Prostate gland (tissue), 2 donors: ENCODE measurements around the gene CKS2.

ENCODE experiments used
- POLR2A ChIP-seq: fragments of 450-650 bp; IDR thresholded peaks from one replicate; pipeline ENCODE4 v1.6.1; 2016; ENCODE audit warnings: antibody characterized with exemption, mild to moderate bottlenecking
- TF ChIP-seq, protein P1 (sequence below), 4 experiments: fragments of 200-600 bp in 2 of 4; fragments of 450-650 bp in 2 of 4; sonication (generic) in 2 of 4; IDR thresholded peaks; 1 replicate in 3 of 4; 2 replicates in 1 of 4; pipeline ENCODE4 v1.5.1; 2016 to 2019; ENCODE audit warnings: antibody characterized with exemption in 4 of 4, mild to moderate bottlenecking in 2 of 4, moderate library complexity in 2 of 4

DNA sequence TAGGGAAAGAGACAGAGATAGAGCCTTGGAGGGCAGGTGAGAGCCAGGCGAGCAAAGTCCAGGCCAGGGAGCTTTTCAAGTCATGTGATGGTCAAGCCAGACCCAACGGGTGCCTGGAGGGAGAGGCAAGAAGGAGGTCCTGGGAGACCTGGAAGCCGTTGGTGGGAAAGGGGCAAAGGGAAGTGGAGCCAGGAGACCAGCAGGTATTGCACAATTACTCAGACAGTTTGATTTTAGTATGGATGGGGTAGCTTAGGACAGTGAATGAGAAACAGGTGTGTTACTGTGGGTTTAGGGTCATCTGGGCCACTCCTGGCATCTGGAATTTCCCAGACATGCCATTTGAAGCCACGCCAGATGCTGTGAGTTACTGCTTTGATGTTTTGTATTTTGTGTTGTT, 12.4 kb downstream of the CKS2 start:
- TF ChIP-seq, protein P1, sequence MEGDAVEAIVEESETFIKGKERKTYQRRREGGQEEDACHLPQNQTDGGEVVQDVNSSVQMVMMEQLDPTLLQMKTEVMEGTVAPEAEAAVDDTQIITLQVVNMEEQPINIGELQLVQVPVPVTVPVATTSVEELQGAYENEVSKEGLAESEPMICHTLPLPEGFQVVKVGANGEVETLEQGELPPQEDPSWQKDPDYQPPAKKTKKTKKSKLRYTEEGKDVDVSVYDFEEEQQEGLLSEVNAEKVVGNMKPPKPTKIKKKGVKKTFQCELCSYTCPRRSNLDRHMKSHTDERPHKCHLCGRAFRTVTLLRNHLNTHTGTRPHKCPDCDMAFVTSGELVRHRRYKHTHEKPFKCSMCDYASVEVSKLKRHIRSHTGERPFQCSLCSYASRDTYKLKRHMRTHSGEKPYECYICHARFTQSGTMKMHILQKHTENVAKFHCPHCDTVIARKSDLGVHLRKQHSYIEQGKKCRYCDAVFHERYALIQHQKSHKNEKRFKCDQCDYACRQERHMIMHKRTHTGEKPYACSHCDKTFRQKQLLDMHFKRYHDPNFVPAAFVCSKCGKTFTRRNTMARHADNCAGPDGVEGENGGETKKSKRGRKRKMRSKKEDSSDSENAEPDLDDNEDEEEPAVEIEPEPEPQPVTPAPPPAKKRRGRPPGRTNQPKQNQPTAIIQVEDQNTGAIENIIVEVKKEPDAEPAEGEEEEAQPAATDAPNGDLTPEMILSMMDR (IDR thresholded peaks at IDR 0.05), result no peak
- no peak for TF ChIP-seq POLR2A
